HepG2 (cell line): Measurements from ENCODE around the gene C1QTNF12.

Experiments
- CREBL2 ChIP-seq: sonication (generic); formaldehyde crosslinking; IDR thresholded peaks from 2 replicates; pipeline ENCODE4 v1.8.1; 2023; ENCODE audit warnings: missing genetic modification reagents, mild to moderate bottlenecking, borderline replicate concordance
- CTCF ChIP-seq: sonication (generic); formaldehyde crosslinking; IDR thresholded peaks from 2 replicates; pipeline ENCODE4 v1.5.0; 2020; ENCODE audit warnings: mild to moderate bottlenecking, missing genetic modification reagents, moderate library complexity
- E2F1 ChIP-seq: sonication (generic); formaldehyde crosslinking; IDR thresholded peaks from 2 replicates; pipeline ENCODE4 v1.5.0; 2020; ENCODE audit warnings: missing genetic modification reagents

- TF ChIP-seq CREBL2 (CRISPR knock-in tag) = no peak
- no peak for TF ChIP-seq E2F1 (CRISPR knock-in tag)
- no peak for TF ChIP-seq CTCF
These were observed at the start of gene C1QTNF12 for GRCh38 chr1:1246577-1247340.
